Activated CD4-positive, alpha-beta memory T cell treated with anti-CD3 and anti-CD28 coated beads for 36 hours (primary cell): ENCODE results near the gene NR4A1. TPM values are rescaled to one million over a fixed set of nuclear protein-coding genes. Genes with fewer than 3 reads are reported as not detected.

ENCODE experiments used
- CTCF ChIA-PET: fragments of 350-600 bp; sonication (Branson Sonifier 250); formaldehyde crosslinking; loops from one replicate; lab custom pipeline; 2021; ENCODE audit warnings: antibody characterized with exemption, inconsistent platforms; lab: Charles Lee
- POLR2A ChIA-PET: fragments of 350-600 bp; sonication (Branson Sonifier 250); formaldehyde crosslinking; loops from one replicate; lab custom pipeline; 2021; ENCODE audit warnings: antibody characterized with exemption; lab: Charles Lee
- DNase-seq: peaks from one replicate; pipeline ENCODE4 v3.0.0-alpha.2; 2020
- H3K27ac Mint-ChIP-seq: one replicate; pipeline ENCODE4 v1.8.0; 2021; ENCODE audit warnings: mixed read lengths
- H3K27me3 Mint-ChIP-seq: one replicate; pipeline ENCODE4 v1.8.0; 2021; ENCODE audit warnings: mixed read lengths
- H3K36me3 Mint-ChIP-seq: one replicate; pipeline ENCODE4 v1.8.0; 2021; ENCODE audit warnings: mixed read lengths
- H3K4me1 Mint-ChIP-seq: one replicate; pipeline ENCODE4 v1.8.0; 2021; ENCODE audit warnings: low read depth, mixed read lengths
- H3K4me3 Mint-ChIP-seq: one replicate; pipeline ENCODE4 v1.8.0; 2021; ENCODE audit warnings: mild to moderate bottlenecking, mixed read lengths
- H3K9me3 Mint-ChIP-seq: one replicate; pipeline ENCODE4 v1.8.0; 2021; ENCODE audit warnings: mixed read lengths
- intact Hi-C: fragments of 100-400 bp; cut with micrococcal nuclease; formaldehyde crosslinking; loops from one replicate; pipeline ENCODE4 v1.15.1; 2023
- total RNA-seq, 2 experiments: library from RNA; stranded (reverse); gene quantifications; one replicate each; pipeline ENCODE4 v1.2.3, GENCODE V29; 2021

The NR4A1 gene
- total RNA-seq, 2 experiments from 2014 or later = 64.2 to 68.2 TPM

GRCh38 chr12:52009081-52009751 lies 42.0 kb upstream of the NR4A1 start:
- no peak for DNase-seq
- Mint-ChIP-seq H3K27me3 (peaks cover 2% of the 10 kb centered on the region), H3K9me3 (no peaks in the 10 kb centered on the region), H3K27ac (no peak overlapping the region), H3K36me3 (peaks cover 12% of the 10 kb centered on the region), H3K4me1 (peaks cover 14% of the 10 kb centered on the region), H3K4me3 (no peak overlapping the region)
- POLR2A ChIA-PET = interaction anchor here (0.5 kb wide), 1 partner anchor 911 kb away, joined by 3 read pairs; no protein-coding TSS in a partner anchor
- intact Hi-C loops = no loop called here
- CTCF ChIA-PET = interaction anchor here (0.7 to 8.8 kb wide), 4 partner anchors 12 to 38 kb away, joined by 3 to 168 read pairs (median 14); no protein-coding TSS in a partner anchor

- no peak for DNase-seq
- Mint-ChIP-seq H3K4me3 (no peak overlapping the region), H3K27ac (no peak overlapping the region), H3K27me3 (peaks cover 2% of the 10 kb centered on the region), H3K9me3 (no peaks in the 10 kb centered on the region), H3K4me1 (peaks cover 14% of the 10 kb centered on the region), H3K36me3 (peaks cover 12% of the 10 kb centered on the region)
- ChIA-PET POLR2A (interaction anchor here (0.9 kb wide), 1 partner anchor 13 kb away, joined by 3 read pairs; no protein-coding TSS in a partner anchor), CTCF (interaction anchor here (0.6 to 8.8 kb wide), 6 partner anchors 11 to 111 kb away, joined by 3 to 168 read pairs (median 4); no protein-coding TSS in a partner anchor)
- intact Hi-C loops = no loop called here
These were observed 41.1 kb upstream of the NR4A1 start for GRCh38 chr12:52010152-52010622.

GRCh38 chr12:52010692-52011601 lies 40.3 kb upstream of the NR4A1 start:
- Mint-ChIP-seq H3K4me3 (no peak overlapping the region), H3K4me1 (peaks cover 12% of the 10 kb centered on the region), H3K9me3 (no peaks in the 10 kb centered on the region), H3K27ac (no peak overlapping the region), H3K36me3 (peaks cover 12% of the 10 kb centered on the region), H3K27me3 (peaks cover 2% of the 10 kb centered on the region)
- ChIA-PET POLR2A (interaction anchor here (0.9 kb wide), 1 partner anchor 12 kb away, joined by 3 read pairs; no protein-coding TSS in a partner anchor), CTCF (interaction anchor here (0.6 to 8.8 kb wide), 7 partner anchors 10 to 110 kb away, joined by 3 to 168 read pairs (median 6); no protein-coding TSS in a partner anchor)
- intact Hi-C loops = no loop called here
- DNase-seq = no peak

GRCh38 chr12:52011602-52012214 lies 39.5 kb upstream of the NR4A1 start:
- POLR2A ChIA-PET = no interaction called here
- no peak overlapping the region for H3K4me3 Mint-ChIP-seq
- intact Hi-C loops = no loop called here
- CTCF ChIA-PET = interaction anchor here (0.9 to 8.8 kb wide), 4 partner anchors 10 to 19 kb away, joined by 3 to 168 read pairs (median 6); no protein-coding TSS in a partner anchor
- H3K27me3 Mint-ChIP-seq = no peaks in the 10 kb centered on the region
- H3K36me3 Mint-ChIP-seq = peaks cover 12% of the 10 kb centered on the region
- H3K4me1 Mint-ChIP-seq = peaks cover 7% of the 10 kb centered on the region
- DNase-seq = no peak
- H3K27ac Mint-ChIP-seq = no peak overlapping the region
- no peaks in the 10 kb centered on the region for H3K9me3 Mint-ChIP-seq

- intact Hi-C loops = no loop called here
- Mint-ChIP-seq H3K4me3 (no peak overlapping the region), H3K27ac (no peak overlapping the region), H3K4me1 (no peaks in the 10 kb centered on the region), H3K9me3 (no peaks in the 10 kb centered on the region), H3K27me3 (no peaks in the 10 kb centered on the region), H3K36me3 (peaks cover 12% of the 10 kb centered on the region)
- ChIA-PET POLR2A (no interaction called here), CTCF (interaction anchor here (0.8 to 3.5 kb wide), 2 partner anchors 11 to 20 kb away, joined by 3 to 20 read pairs; no protein-coding TSS in a partner anchor)
- no peak for DNase-seq
These were observed 37.5 kb upstream of the NR4A1 start for GRCh38 chr12:52013626-52014310.

GRCh38 chr12:52014567-52015530 lies 36.4 kb upstream of the NR4A1 start:
- H3K9me3 Mint-ChIP-seq = no peaks in the 10 kb centered on the region
- H3K27me3 Mint-ChIP-seq = no peaks in the 10 kb centered on the region
- intact Hi-C loops = no loop called here
- H3K27ac Mint-ChIP-seq = no peak overlapping the region
- H3K36me3 Mint-ChIP-seq = peaks cover 12% of the 10 kb centered on the region
- no peaks in the 10 kb centered on the region for H3K4me1 Mint-ChIP-seq
- no peak for DNase-seq
- CTCF ChIA-PET = interaction anchor here (0.6 to 3.5 kb wide), 3 partner anchors 10 to 23 kb away, joined by 4 to 20 read pairs (median 4); no protein-coding TSS in a partner anchor
- H3K4me3 Mint-ChIP-seq = no peak overlapping the region
- POLR2A ChIA-PET = no interaction called here

- H3K9me3 Mint-ChIP-seq = no peaks in the 10 kb centered on the region
- POLR2A ChIA-PET = no interaction called here
- no peaks in the 10 kb centered on the region for H3K27me3 Mint-ChIP-seq
- intact Hi-C loops = no loop called here
- peaks cover 11% of the 10 kb centered on the region for H3K36me3 Mint-ChIP-seq
- H3K4me1 Mint-ChIP-seq = peaks cover 6% of the 10 kb centered on the region
- H3K4me3 Mint-ChIP-seq = no peak overlapping the region
- CTCF ChIA-PET = interaction anchor here (0.6 to 3.5 kb wide), 3 partner anchors 9 to 24 kb away, joined by 4 to 20 read pairs (median 4); no protein-coding TSS in a partner anchor
- H3K27ac Mint-ChIP-seq = no peak overlapping the region
- no peak for DNase-seq
These were observed 35.7 kb upstream of the NR4A1 start for GRCh38 chr12:52015532-52016041.

- ChIA-PET CTCF (interaction anchor here (2.2 to 15.6 kb wide), 3 partner anchors 15 to 98 kb away, joined by 6 to 399 read pairs (median 12); no protein-coding TSS in a partner anchor), POLR2A (no interaction called here)
- intact Hi-C loops = no loop called here
- H3K4me1 Mint-ChIP-seq = peaks cover 12% of the 10 kb centered on the region
- H3K36me3 Mint-ChIP-seq = peaks cover 4% of the 10 kb centered on the region
- H3K27ac Mint-ChIP-seq = no peak overlapping the region
- H3K4me3 Mint-ChIP-seq = no peak overlapping the region
- no peaks in the 10 kb centered on the region for H3K9me3 Mint-ChIP-seq
- DNase-seq = no peak
- no peaks in the 10 kb centered on the region for H3K27me3 Mint-ChIP-seq
These were observed 32.7 kb upstream of the NR4A1 start for GRCh38 chr12:52018433-52019112.

GRCh38 chr12:52019113-52019770 lies 32.0 kb upstream of the NR4A1 start:
- H3K27ac Mint-ChIP-seq = no peak overlapping the region
- H3K9me3 Mint-ChIP-seq = no peaks in the 10 kb centered on the region
- no peak for DNase-seq
- ChIA-PET CTCF (interaction anchor here (0.9 to 15.9 kb wide), 11 partner anchors 14 to 97 kb away, joined by 3 to 438 read pairs (median 12); partner anchors contain the start of genes ATG101, SMIM41 and TAMALIN), POLR2A (no interaction called here)
- intact Hi-C loops = no loop called here
- peaks cover 15% of the 10 kb centered on the region for H3K4me1 Mint-ChIP-seq
- no peak overlapping the region for H3K4me3 Mint-ChIP-seq
- no peaks in the 10 kb centered on the region for H3K27me3 Mint-ChIP-seq
- no peaks in the 10 kb centered on the region for H3K36me3 Mint-ChIP-seq
